Hepatocyte (in vitro differentiated cells): Measurements from ENCODE around the gene CROCC2. TPM values are rescaled to one million over a fixed set of nuclear protein-coding genes. Genes with fewer than 3 reads are reported as not detected.

Experiments
- DNase-seq: peaks from one replicate; pipeline ENCODE4 v3.0.0-alpha.2; 2016; ENCODE audit warnings: low spot score
- H2AFZ ChIP-seq: fragments of 200-600 bp; sonication (generic); 2 replicates; pipeline ENCODE4 v1.6.0; 2016; ENCODE audit warnings: antibody characterized with exemption, mild to moderate bottlenecking
- H3K27ac ChIP-seq: fragments of 200-600 bp; sonication (generic); 2 replicates; pipeline ENCODE4 v1.5.1; 2016; ENCODE audit warnings: mild to moderate bottlenecking
- H3K27me3 ChIP-seq: fragments of 200-600 bp; sonication (generic); 2 replicates; pipeline ENCODE4 v1.6.1; 2016
- H3K36me3 ChIP-seq: fragments of 200-600 bp; sonication (generic); replicated peaks from 2 replicates; pipeline ENCODE4 v1.5.1; 2016; ENCODE audit warnings: low read depth; ENCODE audit not compliant: insufficient read depth
- H3K4me1 ChIP-seq: fragments of 200-600 bp; sonication (generic); 2 replicates; pipeline ENCODE4 v1.5.1; 2016; ENCODE audit warnings: mild to moderate bottlenecking, moderate library complexity; ENCODE audit not compliant: insufficient read depth
- H3K4me2 ChIP-seq: fragments of 200-600 bp; sonication (generic); 2 replicates; pipeline ENCODE4 v1.6.0; 2016
- H3K4me3 ChIP-seq: fragments of 200-600 bp; sonication (generic); 2 replicates; pipeline ENCODE4 v1.5.1; 2016; ENCODE audit warnings: mild to moderate bottlenecking
- H3K79me2 ChIP-seq: fragments of 200-600 bp; sonication (generic); 2 replicates; pipeline ENCODE4 v1.6.0; 2017; ENCODE audit warnings: mild to moderate bottlenecking
- H3K9me2 ChIP-seq: fragments of 200-600 bp; sonication (generic); replicated peaks from 2 replicates; pipeline ENCODE4 v1.6.0; 2017; ENCODE audit warnings: mild to moderate bottlenecking; ENCODE audit not compliant: insufficient read depth
- H3K9me3 ChIP-seq: fragments of 200-600 bp; sonication (generic); 2 replicates; pipeline ENCODE4 v1.5.1; 2016; ENCODE audit warnings: low read depth, mild to moderate bottlenecking
- H4K20me1 ChIP-seq: fragments of 200-600 bp; sonication (generic); 2 replicates; pipeline ENCODE4 v1.6.0; 2016; ENCODE audit warnings: mild to moderate bottlenecking; ENCODE audit not compliant: insufficient read depth, poor library complexity, severe bottlenecking
- EZH2 ChIP-seq: fragments of 200-600 bp; sonication (generic); IDR thresholded peaks from 2 replicates; pipeline ENCODE4 v1.6.1; 2016; ENCODE audit warnings: antibody characterized with exemption, mild to moderate bottlenecking, borderline replicate concordance
- EZH2phosphoT487 ChIP-seq: fragments of 200-600 bp; sonication (generic); IDR thresholded peaks from one replicate; pipeline ENCODE4 v1.6.1; 2018; ENCODE audit warnings: antibody characterized with exemption, mild to moderate bottlenecking, low read depth, moderate library complexity; ENCODE audit not compliant: unreplicated experiment, severe bottlenecking
- WGBS: methylation state at CpG from one replicate; pipeline ENCODE4 v1.1.6; 2016; ENCODE audit warnings: low lambda C conversion rate; ENCODE audit errors: missing lambda C conversion rate; 5-methylcytosine and 5-hydroxymethylcytosine counted together
- polyA plus RNA-seq: library from polyadenylated mRNA; unstranded; fragments of >200 nt; fragmentation: Nextera tagmentation; extraction: Ambion mirVana; gene quantifications from 2 replicates; pipeline ENCODE4 v1.2.1, GENCODE V29; 2016
- total RNA-seq: library from RNA; depleted of rRNA; stranded (reverse); fragments of >200 nt; gene quantifications from 2 replicates; pipeline ENCODE4 v1.2.3, GENCODE V29; 2014
- TF ChIP-seq, protein P1 (sequence below): fragments of 200-600 bp; sonication (generic); IDR thresholded peaks from 2 replicates; pipeline ENCODE4 v1.5.1; 2016; ENCODE audit warnings: antibody characterized with exemption, mild to moderate bottlenecking; ENCODE audit not compliant: poor library complexity

The CROCC2 gene
- total and polyA plus RNA-seq, 2 experiments from 2014 or later, result 0.04 to 0.10 TPM

DNA sequence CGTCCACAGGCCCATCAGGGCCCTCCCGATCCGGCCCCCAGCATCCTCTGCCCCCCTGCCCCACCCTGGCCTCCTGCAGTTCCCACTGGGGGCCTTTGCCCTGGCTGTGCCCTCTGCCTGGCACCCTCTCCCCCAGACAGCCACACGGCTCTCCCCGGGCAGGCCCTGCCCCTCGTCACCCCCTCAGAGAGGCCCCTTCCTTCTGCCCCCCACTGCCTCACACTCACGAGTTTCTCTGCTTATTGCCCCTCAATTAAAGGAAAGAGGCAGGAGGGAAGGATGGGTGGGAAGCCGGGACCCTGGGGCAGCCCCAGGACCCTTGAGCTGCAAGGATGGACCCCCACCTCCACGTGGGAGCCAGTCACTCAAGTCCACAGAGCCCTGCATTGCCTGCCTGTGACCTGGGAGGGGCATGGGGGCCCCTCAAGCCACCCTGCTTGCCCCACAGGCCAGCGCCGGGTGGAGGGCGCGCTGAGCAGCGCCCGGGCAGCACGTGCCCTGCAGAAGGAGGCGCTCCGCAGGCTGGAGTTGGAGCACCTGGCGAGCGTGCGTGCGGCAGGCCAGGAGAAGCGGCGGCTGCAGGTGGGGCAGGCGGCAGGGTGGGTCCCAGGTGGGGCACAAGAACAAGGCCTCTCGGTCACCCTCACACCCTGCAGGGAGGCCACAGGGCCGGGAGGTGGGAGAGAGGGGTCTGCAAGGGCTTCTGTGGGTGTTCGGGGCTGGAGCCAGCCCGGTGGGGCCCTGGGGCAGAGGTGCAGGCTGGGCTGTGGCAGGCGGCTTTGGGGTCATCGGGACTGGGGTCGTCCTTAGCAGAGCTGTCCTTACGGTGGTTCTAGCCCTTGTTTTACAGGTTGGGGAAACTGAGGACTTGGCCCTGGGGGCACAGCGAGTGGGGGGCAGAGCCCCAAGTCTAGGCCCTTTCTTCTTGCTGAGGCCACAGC lies 61.8 kb downstream of the CROCC2 start:
- Histone ChIP-seq H3K27me3 (no peaks in the 10 kb centered on the region), H2AFZ (no peak overlapping the region), H3K27ac (no peak overlapping the region), H3K4me1 (peaks cover 2% of the 10 kb centered on the region), H3K4me3 (no peak overlapping the region), H3K9me2 (no peaks in the 10 kb centered on the region), H3K36me3 (no peaks in the 10 kb centered on the region), H4K20me1 (no peaks in the 10 kb centered on the region), H3K4me2 (no peak overlapping the region), H3K79me2 (no peaks in the 10 kb centered on the region), H3K9me3 (no peaks in the 10 kb centered on the region)
- 95% methylated on average over 29 of the region's 34 CpGs for WGBS
- TF ChIP-seq EZH2phosphoT487, result no peak
- TF ChIP-seq EZH2, result no peak
- no peak for DNase-seq

DNA sequence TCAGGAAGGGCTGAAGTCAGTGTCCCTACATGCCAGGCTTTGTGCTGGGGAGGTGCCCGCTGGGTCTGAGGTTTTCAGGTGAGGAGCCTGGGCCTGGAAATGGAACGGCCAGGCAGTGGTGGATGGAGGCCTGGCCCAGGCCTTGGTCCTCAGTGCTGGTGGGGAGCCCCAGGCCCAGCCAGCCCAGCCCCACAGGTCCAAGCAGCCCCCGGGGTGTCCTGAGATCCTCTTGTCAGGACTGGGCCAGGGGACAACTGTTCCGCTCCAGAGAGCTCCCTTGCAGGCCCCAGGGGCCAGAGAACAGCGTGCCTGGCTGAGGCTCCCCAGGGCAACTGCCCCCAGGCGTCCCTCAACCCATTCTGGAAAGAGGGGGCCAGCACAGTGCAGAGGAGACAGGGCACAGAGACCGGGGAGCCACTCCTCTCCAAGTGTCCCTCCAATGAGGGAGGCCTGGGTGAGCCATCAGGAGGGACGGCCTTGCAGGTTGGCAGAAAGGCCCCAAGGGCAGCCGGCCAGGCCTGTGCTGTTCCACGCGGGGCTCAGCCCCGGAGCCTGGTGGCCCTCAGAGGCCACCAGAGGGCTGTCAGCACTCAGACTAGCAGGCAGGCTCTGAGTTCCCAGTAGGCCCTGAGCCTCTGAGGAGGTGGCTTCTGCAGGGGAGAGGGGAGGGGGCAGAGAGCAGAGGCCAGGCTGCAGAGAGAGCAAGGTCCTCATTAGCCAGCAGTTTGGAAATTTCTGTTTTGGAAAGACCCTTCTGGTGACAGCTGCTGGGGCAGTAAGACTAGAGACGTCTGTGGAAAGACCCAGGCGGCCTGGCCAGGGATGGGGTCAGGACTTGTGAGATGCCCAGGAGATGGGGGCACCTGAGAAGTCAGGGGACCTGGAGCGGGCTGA lies 62.8 kb downstream of the CROCC2 start:
- TF ChIP-seq, protein P1, sequence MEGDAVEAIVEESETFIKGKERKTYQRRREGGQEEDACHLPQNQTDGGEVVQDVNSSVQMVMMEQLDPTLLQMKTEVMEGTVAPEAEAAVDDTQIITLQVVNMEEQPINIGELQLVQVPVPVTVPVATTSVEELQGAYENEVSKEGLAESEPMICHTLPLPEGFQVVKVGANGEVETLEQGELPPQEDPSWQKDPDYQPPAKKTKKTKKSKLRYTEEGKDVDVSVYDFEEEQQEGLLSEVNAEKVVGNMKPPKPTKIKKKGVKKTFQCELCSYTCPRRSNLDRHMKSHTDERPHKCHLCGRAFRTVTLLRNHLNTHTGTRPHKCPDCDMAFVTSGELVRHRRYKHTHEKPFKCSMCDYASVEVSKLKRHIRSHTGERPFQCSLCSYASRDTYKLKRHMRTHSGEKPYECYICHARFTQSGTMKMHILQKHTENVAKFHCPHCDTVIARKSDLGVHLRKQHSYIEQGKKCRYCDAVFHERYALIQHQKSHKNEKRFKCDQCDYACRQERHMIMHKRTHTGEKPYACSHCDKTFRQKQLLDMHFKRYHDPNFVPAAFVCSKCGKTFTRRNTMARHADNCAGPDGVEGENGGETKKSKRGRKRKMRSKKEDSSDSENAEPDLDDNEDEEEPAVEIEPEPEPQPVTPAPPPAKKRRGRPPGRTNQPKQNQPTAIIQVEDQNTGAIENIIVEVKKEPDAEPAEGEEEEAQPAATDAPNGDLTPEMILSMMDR, result no peak
- no peak for TF ChIP-seq EZH2phosphoT487
- TF ChIP-seq EZH2, result no peak
- Histone ChIP-seq H3K36me3 (no peaks in the 10 kb centered on the region), H4K20me1 (no peaks in the 10 kb centered on the region), H3K27me3 (no peaks in the 10 kb centered on the region), H3K4me1 (peaks cover 6% of the 10 kb centered on the region), H3K9me2 (no peaks in the 10 kb centered on the region), H3K4me3 (no peak overlapping the region), H3K9me3 (no peaks in the 10 kb centered on the region), H2AFZ (no peak overlapping the region), H3K27ac (no peak overlapping the region), H3K4me2 (no peak overlapping the region), H3K79me2 (no peaks in the 10 kb centered on the region)
- WGBS, result 87% methylated on average over 15 of the region's 15 CpGs
- no peak for DNase-seq

DNA sequence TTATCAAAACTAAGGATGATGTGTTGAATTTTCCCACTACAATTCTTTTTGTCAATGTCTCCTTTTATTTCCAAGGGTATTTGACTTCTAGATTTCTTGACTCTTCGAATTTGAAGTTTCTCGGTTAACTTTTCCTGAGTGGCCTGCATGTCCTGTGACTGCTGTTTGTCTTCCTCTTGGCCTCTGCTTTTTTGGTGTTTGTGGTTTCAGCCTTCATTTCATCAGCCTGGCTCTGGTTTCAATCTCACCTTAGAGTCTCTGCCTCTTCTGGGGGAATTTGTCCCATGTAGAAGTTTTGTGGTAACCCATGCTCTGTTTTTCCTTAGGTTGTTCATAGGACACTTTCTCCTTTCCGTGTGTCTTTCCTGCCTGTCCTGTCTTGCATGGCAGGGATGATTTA lies 64.0 kb downstream of the CROCC2 start:
- H3K9me3 ChIP-seq, result no peaks in the 10 kb centered on the region
- no peaks in the 10 kb centered on the region for H3K27me3 ChIP-seq
- H4K20me1 ChIP-seq, result no peaks in the 10 kb centered on the region
- H3K4me3 ChIP-seq, result no peak overlapping the region
- TF ChIP-seq, protein P1, result no peak
- TF ChIP-seq EZH2 (no peak), EZH2phosphoT487 (no peak)
- H3K4me2 ChIP-seq, result no peak overlapping the region
- H3K4me1 ChIP-seq, result peaks cover 6% of the 10 kb centered on the region
- no peak overlapping the region for H2AFZ ChIP-seq
- H3K36me3 ChIP-seq, result no peaks in the 10 kb centered on the region
- H3K9me2 ChIP-seq, result no peaks in the 10 kb centered on the region
- H3K27ac ChIP-seq, result no peak overlapping the region
- 100% methylated on average over 3 of the region's 3 CpGs for WGBS
- H3K79me2 ChIP-seq, result no peaks in the 10 kb centered on the region
- DNase-seq, result no peak

DNA sequence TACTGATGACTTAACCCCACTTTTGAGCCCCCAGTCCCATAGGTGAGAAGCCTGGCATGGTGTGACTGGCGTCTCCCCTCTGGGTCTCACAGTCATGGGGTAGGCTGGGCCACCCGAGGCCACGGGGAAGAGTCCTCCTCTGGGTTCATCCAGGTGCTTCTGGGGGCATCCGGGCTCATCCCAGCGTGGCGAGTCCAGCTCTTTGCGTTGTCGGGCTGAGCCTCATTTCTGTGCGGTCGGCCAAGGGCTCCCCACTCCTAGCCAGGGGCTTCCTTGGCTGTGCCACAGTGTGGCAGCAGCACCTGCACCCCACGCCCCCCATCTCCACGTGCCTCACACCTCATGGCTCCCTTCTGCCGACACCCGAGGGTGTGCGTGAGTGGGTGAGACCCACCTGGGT lies 64.7 kb downstream of the CROCC2 start:
- H3K9me3 ChIP-seq, result no peaks in the 10 kb centered on the region
- no peaks in the 10 kb centered on the region for H3K9me2 ChIP-seq
- H3K4me2 ChIP-seq, result no peak overlapping the region
- H3K36me3 ChIP-seq, result no peaks in the 10 kb centered on the region
- no peak overlapping the region for H3K4me3 ChIP-seq
- no peaks in the 10 kb centered on the region for H3K27me3 ChIP-seq
- H3K4me1 ChIP-seq, result peaks cover 6% of the 10 kb centered on the region
- H3K27ac ChIP-seq, result no peak overlapping the region
- TF ChIP-seq EZH2, result no peak
- TF ChIP-seq, protein P1, result no peak
- TF ChIP-seq EZH2phosphoT487, result no peak
- H4K20me1 ChIP-seq, result no peaks in the 10 kb centered on the region
- WGBS, result 86% methylated on average over 15 of the region's 15 CpGs
- DNase-seq, result no peak
- H2AFZ ChIP-seq, result no peak overlapping the region
- H3K79me2 ChIP-seq, result no peaks in the 10 kb centered on the region
